ENCODE measurements around the gene NR2F6.
"Not testable (repeated sequence)": the region's sequence is repeated elsewhere in the genome, so short reads cannot be mapped to it uniquely, and the experiment has no call there.

The NR2F6 gene

GRCh38 chr19:17211547-17212446 lies 33.9 kb downstream of the NR2F6 start:
- DNase-seq (ENCODE audit: low read depth in 2 of 2): no peak

DNA sequence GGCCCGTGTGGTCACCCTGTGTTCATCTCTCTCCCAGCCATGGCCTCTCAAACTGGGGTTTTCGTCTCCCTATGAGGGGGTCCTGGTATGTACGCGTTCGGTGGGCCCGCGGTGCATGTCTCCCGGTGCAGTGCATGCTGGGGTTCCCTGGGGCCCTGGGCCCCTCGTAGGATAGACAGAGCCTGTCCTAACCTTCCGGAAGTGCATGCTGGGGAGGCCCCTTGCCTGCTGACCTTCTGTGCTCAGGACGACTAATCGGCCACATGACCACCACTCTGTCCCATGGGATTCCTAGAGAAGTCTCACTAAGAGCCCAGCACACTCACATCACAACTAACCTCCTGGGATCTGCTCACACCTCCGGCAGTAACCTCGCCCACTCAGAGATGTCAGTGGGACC lies 35.4 kb downstream of the NR2F6 start:
- DNase-seq (ENCODE audit: low read depth in 2 of 2): no peak

- DNase-seq (ENCODE audit: low read depth in 2 of 2): peak in 1 of 2 donors; percentile 39
Measured at GRCh38 chr19:17209126-17210036, 36.3 kb downstream of the NR2F6 start.

GRCh38 chr19:17206736-17207581 lies 38.8 kb downstream of the NR2F6 start:
- DNase-seq (ENCODE audit: low read depth in 2 of 2): no peak

GRCh38 chr19:17205237-17206140 lies 40.2 kb downstream of the NR2F6 start:
- DNase-seq (ENCODE audit: low read depth in 2 of 2): peak in 1 of 2 donors; percentile 46

GRCh38 chr19:17202713-17203112 lies 43.0 kb downstream of the NR2F6 start:
- no peak for DNase-seq (ENCODE audit: low read depth in 2 of 2)

DNA sequence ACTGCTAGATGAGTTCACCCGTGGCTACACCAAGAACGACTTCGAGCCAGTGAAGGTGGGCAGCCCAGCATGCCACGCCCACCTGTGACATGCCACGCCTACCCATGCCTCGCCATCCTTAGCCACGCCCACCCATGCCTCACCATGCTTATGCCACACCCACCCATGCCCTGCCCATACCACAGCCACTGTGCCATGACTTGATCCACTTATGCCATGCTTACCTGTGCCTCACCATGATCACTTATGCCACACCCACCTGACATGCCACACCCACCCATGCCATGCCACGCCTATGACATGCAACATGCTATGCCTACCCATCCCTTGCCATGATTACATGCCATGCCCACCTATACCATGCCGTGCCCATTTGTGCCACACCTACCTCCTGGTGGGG lies 43.5 kb downstream of the NR2F6 start:
- DNase-seq (ENCODE audit: low read depth in 2 of 2): no peak

DNA sequence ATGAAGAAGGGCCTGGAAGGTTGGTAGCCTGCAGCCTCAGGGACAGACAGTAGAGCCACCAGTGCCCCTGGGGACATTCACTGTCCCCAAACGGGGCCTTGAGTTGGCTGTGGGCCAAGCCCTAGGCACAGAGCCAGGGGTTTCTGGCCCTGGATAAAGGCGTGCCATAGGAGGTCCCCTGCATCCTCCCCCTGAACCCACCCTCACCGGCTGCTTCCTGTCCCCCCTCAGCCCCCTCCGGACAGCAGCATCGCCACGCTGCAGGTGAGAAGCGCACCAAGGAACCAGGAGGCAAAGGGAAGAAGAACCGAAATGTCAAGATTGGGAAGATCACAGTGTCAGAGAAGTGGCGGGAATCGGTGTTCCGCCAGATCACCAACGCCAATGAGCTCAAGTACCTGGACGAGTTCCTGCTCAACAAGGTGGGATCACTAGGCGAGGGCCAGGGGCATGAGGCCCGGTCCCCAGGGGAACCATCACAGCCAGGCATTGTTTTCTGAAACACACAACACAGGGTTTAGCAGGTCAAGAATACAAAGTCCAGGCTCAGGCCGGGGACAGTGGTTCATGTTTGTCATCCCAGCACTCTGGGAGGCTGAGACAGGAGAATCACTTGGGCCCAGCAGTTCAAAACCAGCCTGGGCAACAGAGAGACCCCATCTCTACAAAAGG lies 45.2 kb downstream of the NR2F6 start:
- DNase-seq (ENCODE audit: low read depth in 2 of 2): no peak

- DNase-seq (ENCODE audit: low read depth in 2 of 2): no peak
Measured at GRCh38 chr19:17197666-17198065, 48.1 kb downstream of the NR2F6 start.

DNA sequence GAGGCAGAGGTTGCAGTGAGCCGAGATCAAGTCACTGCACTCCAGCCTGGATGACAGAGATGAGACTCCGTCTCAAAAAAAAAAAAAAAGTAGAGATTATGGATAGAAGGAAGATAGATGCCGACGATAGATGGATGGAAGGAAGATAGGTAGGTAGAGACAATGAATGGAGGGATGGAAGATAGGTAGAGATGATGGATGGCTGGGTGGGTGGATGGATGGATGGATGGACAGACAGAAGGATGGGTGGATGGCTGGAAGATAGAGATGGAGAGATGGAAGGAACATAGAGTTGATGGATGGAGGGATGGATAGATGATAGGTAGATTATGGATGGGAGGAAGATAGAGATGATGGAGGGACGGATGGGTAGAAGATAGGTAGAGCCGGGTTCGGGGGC lies 49.1 kb downstream of the NR2F6 start:
- no peak for DNase-seq (ENCODE audit: low read depth in 2 of 2)

GRCh38 chr19:17195106-17195505 lies 50.6 kb downstream of the NR2F6 start:
- no peak for DNase-seq (ENCODE audit: low read depth in 2 of 2)

DNA sequence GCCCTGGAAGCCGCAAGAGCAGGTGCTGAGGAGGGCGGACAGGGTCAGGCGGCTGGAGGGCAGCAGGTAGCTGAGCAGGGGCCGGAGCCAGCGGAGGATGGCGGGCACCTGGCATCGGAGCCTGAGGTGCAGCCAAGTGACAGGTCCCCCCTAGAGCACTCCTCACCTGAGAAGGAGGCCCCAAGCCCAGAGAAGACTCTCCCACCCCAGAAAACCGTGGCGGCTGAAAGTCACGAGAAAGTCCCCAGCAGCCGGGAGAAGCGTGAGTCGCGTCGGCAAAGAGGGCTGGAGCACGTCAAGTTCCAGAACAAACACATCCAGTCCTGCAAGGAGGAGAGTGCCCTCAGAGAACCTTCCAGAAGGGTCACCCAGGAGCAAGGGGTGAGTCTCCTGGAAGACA lies 51.1 kb downstream of the NR2F6 start:
- no peak for DNase-seq (ENCODE audit: low read depth in 2 of 2)

DNA sequence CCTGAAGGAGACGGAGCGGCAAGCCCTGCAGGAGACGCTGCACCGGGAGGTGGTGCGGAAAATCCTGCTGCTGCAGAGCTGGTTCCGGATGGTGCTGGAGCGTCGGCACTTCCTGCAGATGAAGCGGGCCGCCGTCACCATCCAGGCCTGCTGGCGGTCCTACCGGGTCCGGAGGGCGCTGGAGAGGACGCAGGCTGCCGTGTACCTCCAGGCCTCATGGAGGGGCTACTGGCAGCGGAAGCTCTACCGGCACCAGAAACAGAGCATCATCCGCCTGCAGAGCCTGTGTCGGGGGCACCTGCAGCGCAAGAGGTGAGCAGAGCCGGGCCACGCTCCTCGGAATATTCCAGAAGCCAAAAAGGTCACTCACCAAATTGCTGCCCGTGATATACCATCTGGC lies 53.0 kb downstream of the NR2F6 start:
- no peak for DNase-seq (ENCODE audit: low read depth in 2 of 2)

DNA sequence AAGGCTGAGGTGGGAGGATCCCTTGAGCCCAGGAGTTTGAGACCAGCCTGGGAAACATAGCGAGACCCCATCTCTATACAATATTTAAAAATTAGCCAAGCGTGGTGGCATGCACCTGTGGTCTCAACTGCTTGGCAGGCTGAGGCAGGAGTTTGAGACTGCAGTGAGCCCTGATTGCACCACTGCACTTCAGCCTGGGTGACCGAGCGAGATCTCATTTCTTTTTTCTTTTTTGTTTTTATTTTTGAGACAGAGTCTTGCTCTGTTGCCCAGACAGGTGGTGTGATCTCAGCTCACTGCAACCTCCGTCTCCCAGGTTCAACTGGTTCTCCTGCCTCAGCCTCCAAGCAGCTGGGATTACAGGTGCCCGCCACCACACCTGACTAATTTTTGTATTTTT lies 54.0 kb downstream of the NR2F6 start:
- DNase-seq (ENCODE audit: low read depth in 2 of 2): not testable (repeated sequence)

GRCh38 chr19:17185590-17185989 lies 60.1 kb downstream of the NR2F6 start:
- DNase-seq (ENCODE audit: low read depth in 2 of 2): no peak

DNA sequence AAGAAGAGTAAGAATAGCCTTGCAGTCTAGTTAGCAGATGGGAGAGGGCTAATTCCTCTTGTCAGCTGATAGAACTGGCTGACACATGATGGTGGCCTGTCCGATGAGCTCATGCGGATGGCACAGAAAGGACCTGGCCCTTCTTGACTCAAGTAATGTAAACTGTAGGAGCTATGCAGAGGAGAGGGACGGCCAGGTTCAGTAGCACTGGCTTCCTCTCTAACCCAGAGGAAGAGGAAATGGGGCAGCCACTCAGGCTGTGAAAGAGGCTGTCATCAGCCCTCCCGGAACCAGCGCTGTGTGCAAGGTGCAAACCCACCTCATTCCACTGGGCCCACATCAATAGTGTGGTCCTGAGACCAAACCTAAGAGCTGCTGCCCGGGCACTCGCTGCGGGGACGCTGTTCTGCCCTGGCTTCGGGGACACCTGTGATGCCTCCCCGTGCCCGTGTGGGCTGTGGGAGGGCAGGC lies 61.3 kb downstream of the NR2F6 start:
- peak in 1 of 2 donors; percentile 19 for DNase-seq (ENCODE audit: low read depth in 2 of 2)

- DNase-seq (ENCODE audit: low read depth in 2 of 2): no peak
Measured at GRCh38 chr19:17183858-17184321, 61.8 kb downstream of the NR2F6 start.

DNA sequence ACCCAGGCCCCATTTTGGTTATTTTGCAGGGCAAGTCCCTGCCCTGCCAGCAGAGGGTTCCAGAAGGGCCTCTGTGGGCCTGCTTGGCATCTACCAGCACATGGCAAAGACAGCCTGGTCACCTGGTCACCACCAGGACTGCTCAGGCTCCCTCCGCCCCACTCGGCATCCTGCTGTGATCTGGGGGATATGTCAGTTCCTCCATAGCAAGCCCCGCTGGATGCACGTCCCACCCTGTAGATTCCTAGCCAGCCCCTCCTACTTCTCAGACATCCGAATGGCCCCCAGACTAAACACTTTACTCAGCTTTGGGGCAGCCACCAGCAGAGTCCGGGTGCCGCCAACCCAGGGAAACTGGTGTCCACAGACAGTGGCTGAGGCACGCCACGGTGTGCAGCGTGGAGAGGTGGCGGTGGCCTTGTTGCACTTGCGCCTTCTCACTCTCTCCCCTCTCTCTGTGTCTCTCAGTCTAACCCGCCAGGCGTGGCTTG lies 62.4 kb downstream of the NR2F6 start:
- DNase-seq (ENCODE audit: low read depth in 2 of 2): no peak

Data from activated CD4-positive, alpha-beta T cell treated with anti-CD3 and anti-CD28 coated beads for 24 hours (primary cell).